Tibial nerve (tissue), 4 donors: ENCODE results near the gene SMIM38.

Experiments used
- EP300 ChIP-seq, 2 donors: sonication (generic); formaldehyde crosslinking; IDR thresholded peaks; one replicate each; pipeline ENCODE4 v1.6.1; 2017; ENCODE audit warnings: antibody characterized with exemption in 2 of 2, mild to moderate bottlenecking in 1 of 2
- POLR2A ChIP-seq, 2 donors: fragments of 450-650 bp; IDR thresholded peaks; one replicate each; pipeline ENCODE4 v1.6.1; 2017; ENCODE audit warnings: antibody characterized with exemption in 2 of 2, mild to moderate bottlenecking in 2 of 2, moderate library complexity in 2 of 2
- TF ChIP-seq, protein P1 (sequence below), 5 experiments: fragments of 200-600 bp in 3 of 5; fragments of 450-650 bp in 2 of 5; sonication (generic) in 3 of 5; IDR thresholded peaks; one replicate each; pipeline ENCODE4 v1.5.1; 2016 to 2019; ENCODE audit warnings: antibody characterized with exemption in 5 of 5, mild to moderate bottlenecking in 3 of 5, moderate library complexity in 2 of 5

DNA sequence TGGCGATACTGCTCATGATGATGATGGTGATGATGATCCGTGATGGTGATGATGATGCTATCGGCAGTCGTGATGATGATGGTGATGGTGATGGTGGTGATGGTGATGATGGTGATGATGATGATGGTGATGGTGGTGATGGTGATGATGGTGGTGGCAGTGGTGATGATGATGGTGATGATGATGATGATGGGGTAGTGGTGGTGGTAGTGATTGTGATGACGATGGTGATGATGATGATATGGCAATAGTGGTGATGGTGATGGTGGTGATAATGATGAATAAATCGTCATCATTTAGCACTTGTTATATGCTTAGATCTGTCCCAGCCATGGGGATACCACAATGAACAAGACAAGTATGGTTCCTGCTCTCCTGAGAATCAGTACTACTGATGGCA is 39.2 kb downstream of the SMIM38 start:
- TF ChIP-seq, protein P1, sequence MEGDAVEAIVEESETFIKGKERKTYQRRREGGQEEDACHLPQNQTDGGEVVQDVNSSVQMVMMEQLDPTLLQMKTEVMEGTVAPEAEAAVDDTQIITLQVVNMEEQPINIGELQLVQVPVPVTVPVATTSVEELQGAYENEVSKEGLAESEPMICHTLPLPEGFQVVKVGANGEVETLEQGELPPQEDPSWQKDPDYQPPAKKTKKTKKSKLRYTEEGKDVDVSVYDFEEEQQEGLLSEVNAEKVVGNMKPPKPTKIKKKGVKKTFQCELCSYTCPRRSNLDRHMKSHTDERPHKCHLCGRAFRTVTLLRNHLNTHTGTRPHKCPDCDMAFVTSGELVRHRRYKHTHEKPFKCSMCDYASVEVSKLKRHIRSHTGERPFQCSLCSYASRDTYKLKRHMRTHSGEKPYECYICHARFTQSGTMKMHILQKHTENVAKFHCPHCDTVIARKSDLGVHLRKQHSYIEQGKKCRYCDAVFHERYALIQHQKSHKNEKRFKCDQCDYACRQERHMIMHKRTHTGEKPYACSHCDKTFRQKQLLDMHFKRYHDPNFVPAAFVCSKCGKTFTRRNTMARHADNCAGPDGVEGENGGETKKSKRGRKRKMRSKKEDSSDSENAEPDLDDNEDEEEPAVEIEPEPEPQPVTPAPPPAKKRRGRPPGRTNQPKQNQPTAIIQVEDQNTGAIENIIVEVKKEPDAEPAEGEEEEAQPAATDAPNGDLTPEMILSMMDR (IDR thresholded peaks at IDR 0.05): no peak
- no peak for TF ChIP-seq POLR2A (IDR thresholded peaks at IDR 0.05)
- TF ChIP-seq EP300 (IDR thresholded peaks at IDR 0.05): no peak
